Ishikawa (cell line): ENCODE data around the gene BBS9.

Experiments
- CEBPB ChIP-seq: IDR thresholded peaks from 2 replicates; pipeline ENCODE4 v1.6.1; 2012
- CREB1 ChIP-seq: IDR thresholded peaks from 2 replicates; pipeline ENCODE4 v1.6.1; 2012; ENCODE audit warnings: low read depth
- EGR1 ChIP-seq: IDR thresholded peaks from 2 replicates; pipeline ENCODE4 v1.6.1; 2012
- EP300 ChIP-seq: IDR thresholded peaks from 2 replicates; pipeline ENCODE4 v1.6.1; 2012; ENCODE audit warnings: borderline replicate concordance
- FOXM1 ChIP-seq: IDR thresholded peaks from 2 replicates; pipeline ENCODE4 v1.6.1; 2012; ENCODE audit warnings: low read depth, borderline replicate concordance
- MAX ChIP-seq: IDR thresholded peaks from 2 replicates; pipeline ENCODE4 v1.6.1; 2012
- NFIC ChIP-seq: IDR thresholded peaks from 2 replicates; pipeline ENCODE4 v1.6.1; 2012
- RAD21 ChIP-seq: IDR thresholded peaks from 2 replicates; pipeline ENCODE4 v1.6.1; 2012; ENCODE audit warnings: low read depth
- REST ChIP-seq: IDR thresholded peaks from 2 replicates; pipeline ENCODE4 v1.6.1; 2012; ENCODE audit warnings: low read depth, mild to moderate bottlenecking
- TAF1 ChIP-seq: IDR thresholded peaks from 2 replicates; pipeline ENCODE4 v1.6.1; 2012; ENCODE audit warnings: low read depth, mild to moderate bottlenecking
- TCF12 ChIP-seq: IDR thresholded peaks from 2 replicates; pipeline ENCODE4 v1.6.1; 2012; ENCODE audit warnings: low read depth
- TEAD4 ChIP-seq: IDR thresholded peaks from 2 replicates; pipeline ENCODE4 v1.6.1; 2012
- USF1 ChIP-seq: IDR thresholded peaks from 2 replicates; pipeline ENCODE4 v1.6.1; 2012
- YY1 ChIP-seq: IDR thresholded peaks from 2 replicates; pipeline ENCODE4 v1.6.1; 2012; ENCODE audit warnings: low read depth
- ZBTB7A ChIP-seq: IDR thresholded peaks from 2 replicates; pipeline ENCODE4 v1.6.1; 2012; ENCODE audit warnings: low read depth

BBS9 gene

GRCh38 chr7:33298848-33299247, 169.5 kb downstream of the BBS9 start:
- no peak for TF ChIP-seq FOXM1
- TF ChIP-seq USF1, result no peak
- no peak for TF ChIP-seq RAD21
- TF ChIP-seq CREB1, result no peak
- no peak for TF ChIP-seq CEBPB
- no peak for TF ChIP-seq TEAD4
- TF ChIP-seq TCF12, result no peak
- no peak for TF ChIP-seq NFIC
- no peak for TF ChIP-seq TAF1
- no peak for TF ChIP-seq MAX
- no peak for TF ChIP-seq EP300
- no peak for TF ChIP-seq ZBTB7A
- TF ChIP-seq REST, result no peak

- TF ChIP-seq EGR1 (no peak), YY1 (no peak), TEAD4 (no peak), ZBTB7A (no peak), MAX (no peak), RAD21 (no peak), USF1 (no peak), FOXM1 (no peak), TCF12 (no peak), EP300 (no peak), TAF1 (no peak), REST (no peak)
Observed at GRCh38 chr7:33299425-33299824, 170.1 kb downstream of the BBS9 start.

GRCh38 chr7:33300131-33300530, 170.8 kb downstream of the BBS9 start:
- TF ChIP-seq NFIC (no peak), EP300 (no peak), ZBTB7A (no peak), YY1 (no peak), TEAD4 (no peak)

GRCh38 chr7:33300742-33301141, 171.4 kb downstream of the BBS9 start:
- TF ChIP-seq TAF1 (no peak), CREB1 (no peak), EGR1 (no peak), RAD21 (no peak), NFIC (no peak), REST (no peak), CEBPB (no peak), TEAD4 (no peak), MAX (no peak)

GRCh38 chr7:33307205-33307604, 177.8 kb downstream of the BBS9 start:
- TF ChIP-seq EP300 (no peak), TAF1 (no peak), RAD21 (no peak), TEAD4 (no peak), CEBPB (no peak), YY1 (no peak), FOXM1 (no peak), ZBTB7A (no peak), NFIC (no peak), TCF12 (no peak), REST (no peak), MAX (no peak), CREB1 (no peak), EGR1 (no peak), USF1 (no peak)
